ENCODE data around the gene POLR3K.

- TF ChIP-seq CTCF (conservative IDR thresholded peaks at IDR 0.05), result no peak
- no peak for TF ChIP-seq ZFX (IDR thresholded peaks at IDR 0.05)
Measured at GRCh38 chr16:43294-43693, 10.1 kb downstream of the POLR3K start.
